ENCODE results near the gene GRIK2. TPM values are rescaled to one million over a fixed set of nuclear protein-coding genes. Genes with fewer than 3 reads are reported as not detected.
A peak's percentile ranks its signal among the peaks of the same experiment; 100 is the strongest.
"Not testable (repeated sequence)": the region's sequence is repeated elsewhere in the genome, so short reads cannot be mapped to it uniquely, and the experiment has no call there.

The GRIK2 gene
- total RNA-seq, 1 experiment from 2014 or later = not detected

DNA sequence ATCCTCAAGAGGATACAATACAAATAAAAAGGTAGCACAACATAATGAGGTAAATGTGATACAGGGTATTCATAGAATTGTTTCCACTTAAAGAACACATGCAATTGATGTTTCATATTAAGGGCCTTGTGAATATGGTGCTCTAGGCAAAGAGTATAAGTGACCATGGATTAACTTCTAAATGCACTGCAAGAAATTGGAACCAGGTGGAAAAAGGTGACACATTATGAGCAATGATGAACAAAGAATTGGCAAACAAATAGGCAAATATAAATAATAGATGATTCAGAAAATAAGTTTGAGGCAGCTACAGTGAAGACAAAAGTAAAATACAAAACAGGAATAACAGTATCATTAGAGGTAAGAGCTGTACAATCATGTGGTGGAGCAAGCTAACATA lies 192.0 kb downstream of the GRIK2 start:
- in situ Hi-C loops (cut with HindIII; ENCODE audit: low sequenced_read_pairs) = no loop called here
- DNase-seq (ENCODE audit: low spot score) = no peak

DNA sequence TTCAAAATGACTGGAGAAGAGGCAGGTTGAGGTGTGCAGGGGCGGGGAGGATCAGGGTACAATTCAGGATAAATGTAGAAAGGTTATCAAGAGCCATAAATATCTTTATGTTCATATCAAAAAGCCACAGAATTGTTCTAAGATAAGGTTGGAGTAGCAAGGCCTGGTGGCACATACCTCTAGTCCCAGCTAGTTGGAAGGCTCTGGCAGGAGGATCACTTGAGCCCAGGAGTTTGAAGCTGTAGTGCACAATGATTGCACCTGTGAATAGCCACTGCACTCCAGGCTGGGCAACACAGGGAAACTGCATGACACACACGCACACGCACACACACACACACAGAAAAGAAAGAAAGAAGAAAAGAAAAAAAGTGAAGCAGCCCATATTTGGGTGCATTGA lies 194.8 kb downstream of the GRIK2 start:
- no peak for DNase-seq (ENCODE audit: low spot score)
- in situ Hi-C loops (cut with HindIII; ENCODE audit: low sequenced_read_pairs) = no loop called here

- DNase-seq (ENCODE audit: low spot score) = no peak
- in situ Hi-C loops (cut with HindIII; ENCODE audit: low sequenced_read_pairs) = no loop called here
These were observed 201.8 kb downstream of the GRIK2 start for GRCh38 chr6:101595276-101595675.

- DNase-seq (ENCODE audit: low spot score) = no peak
- in situ Hi-C loops (cut with HindIII; ENCODE audit: low sequenced_read_pairs) = no loop called here
These were observed 204.2 kb downstream of the GRIK2 start for GRCh38 chr6:101597693-101598092.

- no peak for DNase-seq (ENCODE audit: low spot score)
- in situ Hi-C loops (cut with HindIII; ENCODE audit: low sequenced_read_pairs) = no loop called here
These were observed 211.9 kb downstream of the GRIK2 start for GRCh38 chr6:101605426-101605825.

DNA sequence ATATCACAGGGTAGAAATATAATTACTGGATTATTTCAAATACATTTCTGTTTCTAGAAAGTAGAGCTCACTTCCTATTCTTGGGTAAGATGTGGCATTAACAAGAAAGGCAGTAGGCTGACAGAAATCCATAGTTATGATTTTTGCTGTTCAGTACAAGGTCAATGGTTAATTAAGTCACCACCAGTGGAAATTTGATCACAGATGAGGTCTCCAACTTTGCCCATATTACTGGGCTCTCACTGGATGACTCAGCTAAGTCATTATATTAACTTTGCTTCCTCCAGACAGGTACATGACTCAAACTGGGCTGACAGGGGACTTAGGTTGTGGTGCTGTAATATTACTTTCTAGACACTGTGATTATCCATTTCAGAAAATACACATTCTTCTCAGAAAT lies 212.4 kb downstream of the GRIK2 start:
- in situ Hi-C loops (cut with HindIII; ENCODE audit: low sequenced_read_pairs) = no loop called here
- DNase-seq (ENCODE audit: low spot score) = no peak

GRCh38 chr6:101607111-101607690 lies 213.7 kb downstream of the GRIK2 start:
- DNase-seq (ENCODE audit: low spot score) = peak; percentile 51
- in situ Hi-C loops (cut with HindIII; ENCODE audit: low sequenced_read_pairs) = no loop called here

DNA sequence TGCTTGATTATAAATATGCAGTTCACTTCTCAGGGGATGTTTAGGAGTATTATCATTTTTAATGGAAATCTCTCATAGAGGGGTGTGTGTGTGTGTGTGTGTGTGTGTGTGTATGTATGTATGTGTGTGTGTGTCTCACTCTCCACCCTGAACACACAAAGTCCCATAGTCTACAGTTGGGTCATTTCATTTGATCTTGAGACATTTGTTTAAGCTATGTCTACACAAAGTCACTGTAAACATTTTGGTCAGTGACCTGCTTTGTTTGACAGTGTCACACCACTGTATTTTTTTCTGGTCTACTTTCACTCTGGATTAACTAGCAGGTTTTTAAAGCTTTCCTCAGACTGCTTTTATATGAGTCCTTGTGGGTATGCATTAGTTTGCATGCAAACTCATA lies 215.2 kb downstream of the GRIK2 start:
- in situ Hi-C loops (cut with HindIII; ENCODE audit: low sequenced_read_pairs) = no loop called here
- no peak for DNase-seq (ENCODE audit: low spot score)

DNA sequence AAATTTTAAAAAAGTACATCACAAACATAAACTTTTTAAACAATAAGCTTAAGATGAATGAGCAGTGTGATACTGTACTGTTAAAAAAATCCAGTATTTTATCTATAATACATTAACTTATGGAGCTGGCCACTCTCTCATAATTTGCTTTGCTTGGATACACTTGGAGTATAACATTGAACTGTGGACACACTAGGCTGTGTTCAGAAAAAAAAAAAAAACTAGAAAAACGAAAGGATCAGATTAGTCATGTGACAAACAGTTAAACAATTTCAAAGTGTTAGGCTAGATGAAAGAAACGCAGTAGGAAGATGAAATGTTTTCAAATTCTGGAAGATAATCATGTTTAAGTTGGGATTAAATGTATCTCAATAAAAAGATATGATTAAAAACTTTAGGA lies 220.0 kb downstream of the GRIK2 start:
- DNase-seq (ENCODE audit: low spot score) = no peak
- in situ Hi-C loops (cut with HindIII; ENCODE audit: low sequenced_read_pairs) = no loop called here

DNA sequence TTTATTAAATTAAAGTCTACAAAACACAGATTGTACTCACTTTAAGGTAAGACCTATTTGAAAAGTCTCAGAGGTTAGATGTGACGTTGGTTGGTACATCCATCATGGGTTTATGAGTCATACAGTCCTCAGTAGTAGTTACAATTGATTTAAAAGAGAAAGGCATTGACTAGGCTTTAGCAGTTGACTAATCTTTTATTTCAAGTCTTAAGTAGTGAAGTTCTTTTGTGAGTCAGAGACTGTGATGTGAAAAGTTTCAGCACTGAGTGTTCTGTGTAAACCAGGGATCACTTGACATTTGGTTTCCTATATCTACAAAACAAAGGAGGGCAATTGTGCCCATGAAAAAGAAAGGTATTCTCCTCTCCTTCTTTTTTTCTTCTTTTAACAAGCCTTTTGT lies 221.3 kb downstream of the GRIK2 start:
- no peak for DNase-seq (ENCODE audit: low spot score)

DNA sequence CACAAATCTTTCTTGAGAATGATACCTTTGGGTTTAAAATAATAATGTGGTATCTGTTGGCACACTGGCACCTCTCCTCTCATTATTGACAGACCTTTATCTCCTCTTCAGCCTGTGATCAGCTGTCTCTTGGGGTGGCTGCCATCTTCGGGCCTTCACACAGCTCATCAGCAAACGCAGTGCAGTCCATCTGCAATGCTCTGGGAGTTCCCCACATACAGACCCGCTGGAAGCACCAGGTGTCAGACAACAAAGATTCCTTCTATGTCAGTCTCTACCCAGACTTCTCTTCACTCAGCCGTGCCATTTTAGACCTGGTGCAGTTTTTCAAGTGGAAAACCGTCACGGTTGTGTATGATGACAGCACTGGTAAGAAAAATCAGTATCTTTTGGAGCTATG lies 232.8 kb downstream of the GRIK2 start:
- in situ Hi-C loops (cut with HindIII; ENCODE audit: low sequenced_read_pairs) = no loop called here
- peak; percentile 72 for DNase-seq (ENCODE audit: low spot score)

More for the DNA sequence above, 221.3 kb downstream of the GRIK2 start:
- in situ Hi-C loops (cut with HindIII; ENCODE audit: low sequenced_read_pairs) = no loop called here

DNA sequence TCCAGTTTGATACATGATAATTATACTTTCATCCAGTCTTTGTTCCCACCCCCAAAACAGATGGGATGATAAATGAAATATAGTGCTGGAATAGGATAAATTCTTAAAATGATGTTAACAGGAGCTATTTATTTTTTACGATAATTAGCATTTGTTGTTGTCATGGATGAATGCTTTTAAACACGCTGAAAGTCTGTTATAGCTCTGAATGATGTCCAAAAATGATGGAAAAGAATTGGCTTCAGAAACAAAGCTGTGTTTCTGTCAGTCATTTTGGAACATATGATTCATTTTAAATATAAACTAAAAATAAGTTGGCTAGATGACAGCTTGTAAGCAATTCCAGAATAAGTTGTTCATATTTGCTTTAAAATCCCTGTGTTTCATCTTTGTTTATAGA lies 237.4 kb downstream of the GRIK2 start:
- DNase-seq (ENCODE audit: low spot score) = peak; percentile 61
- in situ Hi-C loops (cut with HindIII; ENCODE audit: low sequenced_read_pairs) = no loop called here

GRCh38 chr6:101633081-101633480 lies 239.6 kb downstream of the GRIK2 start:
- DNase-seq (ENCODE audit: low spot score) = peak; percentile 78
- in situ Hi-C loops (cut with HindIII; ENCODE audit: low sequenced_read_pairs) = no loop called here

- in situ Hi-C loops (cut with HindIII; ENCODE audit: low sequenced_read_pairs); DNase-seq (ENCODE audit: low spot score): not testable (repeated sequence)
These were observed 245.4 kb downstream of the GRIK2 start for GRCh38 chr6:101638865-101639264.

- no peak for DNase-seq (ENCODE audit: low spot score)
- in situ Hi-C loops (cut with HindIII; ENCODE audit: low sequenced_read_pairs) = no loop called here
These were observed 246.6 kb downstream of the GRIK2 start for GRCh38 chr6:101640131-101640530.

DNA sequence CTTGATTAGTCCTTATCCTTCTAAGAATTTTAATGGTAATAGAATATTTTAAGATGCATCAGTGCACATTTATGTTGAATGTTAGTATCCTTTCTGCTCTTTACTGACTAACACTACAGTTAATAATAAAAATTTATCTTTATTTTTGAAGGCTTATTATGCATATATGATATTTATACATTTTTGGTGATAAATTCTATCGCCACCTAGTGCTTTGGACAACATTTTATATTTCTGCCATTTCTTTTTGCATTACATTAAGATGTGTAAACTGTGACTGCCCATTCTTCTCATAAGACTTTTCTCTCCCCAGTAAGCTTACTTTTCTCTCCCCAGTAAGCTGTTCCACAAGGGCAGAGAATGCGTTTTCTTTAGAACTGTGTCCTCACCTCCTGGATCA lies 252.3 kb downstream of the GRIK2 start:
- in situ Hi-C loops (cut with HindIII; ENCODE audit: low sequenced_read_pairs) = no loop called here

GRCh38 chr6:101650402-101651100 lies 257.0 kb downstream of the GRIK2 start:
- no peak for DNase-seq (ENCODE audit: low spot score)
- in situ Hi-C loops (cut with HindIII; ENCODE audit: low sequenced_read_pairs) = no loop called here

More for the DNA sequence above, 252.3 kb downstream of the GRIK2 start:
- DNase-seq (ENCODE audit: low spot score) = no peak

- no peak for DNase-seq (ENCODE audit: low spot score)
- in situ Hi-C loops (cut with HindIII; ENCODE audit: low sequenced_read_pairs) = no loop called here
These were observed 258.6 kb downstream of the GRIK2 start for GRCh38 chr6:101652079-101652478.

- in situ Hi-C loops (cut with HindIII; ENCODE audit: low sequenced_read_pairs) = no loop called here
- no peak for DNase-seq (ENCODE audit: low spot score)
These were observed 261.6 kb downstream of the GRIK2 start for GRCh38 chr6:101655109-101655508.

DNA sequence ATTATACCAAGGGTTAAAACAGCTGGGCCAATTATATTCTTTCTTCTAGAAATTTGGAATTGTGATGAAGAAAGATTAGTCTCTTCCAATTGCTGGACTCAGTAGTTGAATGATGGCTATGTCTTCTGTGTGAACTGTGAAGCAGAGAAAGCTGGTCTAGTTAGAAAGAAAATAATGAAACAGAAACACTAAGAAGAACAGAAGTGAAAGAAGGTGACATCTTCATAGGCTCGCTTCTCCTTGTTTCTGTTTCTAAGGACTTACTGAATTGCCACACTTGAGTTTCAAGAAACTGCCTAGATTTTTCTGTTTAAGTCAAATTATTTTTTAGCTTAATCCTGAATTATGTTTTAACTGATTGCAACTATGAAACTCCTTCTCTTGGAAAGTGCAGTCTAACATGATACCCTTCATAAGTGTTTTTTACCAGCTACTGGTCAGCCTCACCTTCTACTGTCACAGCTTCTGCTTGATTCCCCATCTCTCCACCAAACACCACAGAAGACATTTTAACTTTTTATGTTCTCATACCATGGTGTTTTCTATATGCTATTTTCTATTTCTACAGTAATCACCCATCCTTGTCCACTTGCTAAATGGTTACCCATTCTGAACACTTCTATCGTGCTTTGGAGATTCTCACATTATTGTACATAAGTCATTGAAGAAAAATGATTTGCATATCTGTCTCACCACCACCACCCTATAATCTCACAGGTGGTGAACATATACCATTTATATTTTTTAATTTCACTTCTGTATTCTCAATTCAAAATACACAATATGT lies 268.8 kb downstream of the GRIK2 start:
- no peak for DNase-seq (ENCODE audit: low spot score)
- in situ Hi-C loops (cut with HindIII; ENCODE audit: low sequenced_read_pairs) = no loop called here
